ENCODE data around the gene CSRP1.

The CSRP1 gene

GRCh38 chr1:201504179-201504631 is 2.7 kb downstream of the CSRP1 start:
- Histone ChIP-seq H3K4me3 (replicated peaks; ENCODE audit: insufficient read depth, low read length) (no peak overlapping the region), H3K27ac (replicated peaks) (no peak overlapping the region), H3K27me3 (ENCODE audit: insufficient read depth, poor library complexity, severe bottlenecking) (no peaks in the 10 kb centered on the region)
- no peak for TF ChIP-seq GABPA (IDR thresholded peaks at IDR 0.05; ENCODE audit: low read depth)
- TF ChIP-seq REST (IDR thresholded peaks at IDR 0.05; ENCODE audit: insufficient replicate concordance, low read depth), result no peak
- no peak for TF ChIP-seq POLR2AphosphoS5 (IDR thresholded peaks at IDR 0.05; ENCODE audit: low read depth)
- no peak for TF ChIP-seq SPI1 (IDR thresholded peaks at IDR 0.05; ENCODE audit: borderline replicate concordance, low read depth)
- TF ChIP-seq CTCF (IDR thresholded peaks at IDR 0.05; ENCODE audit: insufficient read depth, low read length), result no peak
- no peak for DNase-seq (ENCODE audit: low read depth in 1 of 2, low spot score in 1 of 2)

DNA sequence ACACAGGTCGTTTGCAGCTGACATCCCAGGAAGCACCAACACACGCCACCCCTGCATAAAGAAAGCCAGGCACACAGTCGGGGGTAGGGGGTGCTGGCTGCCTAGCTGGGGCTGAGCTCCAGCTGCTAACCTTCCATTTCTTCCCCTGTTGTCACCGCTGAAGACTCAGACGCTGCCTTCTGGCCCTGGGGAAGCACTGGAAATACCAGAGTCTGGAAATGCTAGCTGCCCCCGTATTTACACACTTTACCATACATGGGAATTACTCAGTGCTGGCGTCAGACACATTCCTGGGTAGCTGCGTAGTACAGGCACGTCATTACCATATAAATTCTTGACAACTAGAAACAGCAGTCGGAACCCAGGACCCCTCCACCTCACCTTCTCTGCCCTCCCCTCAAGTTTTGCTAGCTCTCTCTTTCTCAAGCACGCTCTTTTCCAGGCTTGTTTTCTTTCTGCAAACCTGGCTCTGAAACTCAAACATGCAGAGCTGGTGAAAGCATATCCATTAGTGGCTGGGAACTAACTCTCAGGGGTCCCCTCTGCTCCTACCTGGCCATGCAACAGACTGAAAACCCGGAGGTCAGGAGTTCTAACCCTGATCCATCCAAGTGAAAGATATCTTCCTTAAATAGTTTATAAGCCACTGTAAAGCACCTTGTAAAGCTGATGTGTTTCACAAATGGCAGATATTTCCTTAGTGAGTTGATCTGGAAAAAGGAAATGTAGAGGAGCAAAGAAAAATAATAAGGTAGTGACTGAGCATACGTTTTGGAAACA is 3.3 kb downstream of the CSRP1 start:
- Histone ChIP-seq H3K27me3 (ENCODE audit: insufficient read depth, poor library complexity, severe bottlenecking) (no peaks in the 10 kb centered on the region), H3K27ac (replicated peaks) (no peak overlapping the region), H3K4me3 (replicated peaks; ENCODE audit: insufficient read depth, low read length) (no peak overlapping the region)
- no peak for DNase-seq (ENCODE audit: low read depth in 1 of 2, low spot score in 1 of 2)
- no peak for TF ChIP-seq GABPA (IDR thresholded peaks at IDR 0.05; ENCODE audit: low read depth)
- TF ChIP-seq CTCF (IDR thresholded peaks at IDR 0.05; ENCODE audit: insufficient read depth, low read length), result no peak
- no peak for TF ChIP-seq REST (IDR thresholded peaks at IDR 0.05; ENCODE audit: insufficient replicate concordance, low read depth)
- TF ChIP-seq SPI1 (IDR thresholded peaks at IDR 0.05; ENCODE audit: borderline replicate concordance, low read depth), result no peak
- no peak for TF ChIP-seq POLR2AphosphoS5 (IDR thresholded peaks at IDR 0.05; ENCODE audit: low read depth)

- no peak for DNase-seq (ENCODE audit: low read depth in 1 of 2, low spot score in 1 of 2)
- Histone ChIP-seq H3K27me3 (ENCODE audit: insufficient read depth, poor library complexity, severe bottlenecking) (no peaks in the 10 kb centered on the region), H3K27ac (replicated peaks) (no peak overlapping the region), H3K4me3 (replicated peaks; ENCODE audit: insufficient read depth, low read length) (no peak overlapping the region)
- TF ChIP-seq POLR2AphosphoS5 (IDR thresholded peaks at IDR 0.05; ENCODE audit: low read depth), result no peak
- TF ChIP-seq REST (IDR thresholded peaks at IDR 0.05; ENCODE audit: insufficient replicate concordance, low read depth), result no peak
- no peak for TF ChIP-seq SPI1 (IDR thresholded peaks at IDR 0.05; ENCODE audit: borderline replicate concordance, low read depth)
- no peak for TF ChIP-seq GABPA (IDR thresholded peaks at IDR 0.05; ENCODE audit: low read depth)
- TF ChIP-seq CTCF (IDR thresholded peaks at IDR 0.05; ENCODE audit: insufficient read depth, low read length), result no peak
Observed at GRCh38 chr1:201502511-201502857, 4.4 kb downstream of the CSRP1 start.

All from HL-60 (cell line).